Measurements from ENCODE around the gene CCR6. TPM values are rescaled to one million over a fixed set of nuclear protein-coding genes. Genes with fewer than 3 reads are reported as not detected.

The CCR6 gene
- total RNA-seq, 4 donors from 2014 or later: not detected

GRCh38 chr6:167139761-167140160, 16.9 kb downstream of the CCR6 start:
- Histone ChIP-seq H3K27ac (no peak overlapping the region), H3K4me1 (no peaks in the 10 kb centered on the region), H3K9me3 (no peaks in the 10 kb centered on the region), H3K36me3 (no peaks in the 10 kb centered on the region), H3K27me3 (peaks cover 0 to 7% (median 0%) of the 10 kb centered on the region in 3 donors), H3K4me3 (no peak overlapping the region)
- no peak for ATAC-seq
- intact Hi-C loops (cut with DNase I; ENCODE audit: low total_unique reads) (loop anchor here (10.0 kb wide), 1 partner anchor 365 kb away; no protein-coding TSS in a partner anchor), in situ Hi-C loops (cut with MboI; ENCODE audit: low sequenced_read_pairs in 4 of 4) (loop anchor here in 2 of 4 donors (25.0 kb wide), 1 partner anchor 352 kb away; no protein-coding TSS in a partner anchor)
- no peak for DNase-seq
- TF ChIP-seq CTCF (IDR thresholded peaks at IDR 0.05 in 4 of 5, conservative IDR thresholded peaks at IDR 0.05 in 1 of 5): no peak
- no peak for TF ChIP-seq POLR2A (IDR thresholded peaks at IDR 0.05)

- Histone ChIP-seq H3K36me3 (no peaks in the 10 kb centered on the region), H3K27me3 (peaks cover 0 to 9% (median 0%) of the 10 kb centered on the region in 3 donors), H3K4me3 (no peak overlapping the region), H3K9me3 (no peaks in the 10 kb centered on the region), H3K27ac (no peak overlapping the region), H3K4me1 (no peaks in the 10 kb centered on the region)
- DNase-seq (no peak), ATAC-seq (no peak)
- intact Hi-C loops (cut with DNase I; ENCODE audit: low total_unique reads) (loop anchor here (10.0 kb wide), 1 partner anchor 366 kb away; no protein-coding TSS in a partner anchor), in situ Hi-C loops (cut with MboI; ENCODE audit: low sequenced_read_pairs in 4 of 4) (loop anchor here in 2 of 4 donors (25.0 kb wide), 1 partner anchor 354 kb away; no protein-coding TSS in a partner anchor)
- TF ChIP-seq POLR2A (IDR thresholded peaks at IDR 0.05): no peak
- no peak for TF ChIP-seq CTCF (IDR thresholded peaks at IDR 0.05 in 4 of 5, conservative IDR thresholded peaks at IDR 0.05 in 1 of 5)
These were observed 17.9 kb downstream of the CCR6 start for GRCh38 chr6:167140589-167141474.

GRCh38 chr6:167141667-167142432, 19.0 kb downstream of the CCR6 start:
- Histone ChIP-seq H3K4me1 (no peaks in the 10 kb centered on the region), H3K9me3 (no peaks in the 10 kb centered on the region), H3K36me3 (no peaks in the 10 kb centered on the region), H3K4me3 (no peak overlapping the region), H3K27me3 (peaks cover 0 to 13% (median 0%) of the 10 kb centered on the region in 3 donors), H3K27ac (no peak overlapping the region)
- ATAC-seq (no peak), DNase-seq (no peak)
- intact Hi-C loops (cut with DNase I; ENCODE audit: low total_unique reads): loop anchor here (10.0 kb wide), 1 partner anchor 367 kb away; no protein-coding TSS in a partner anchor
- in situ Hi-C loops (cut with MboI; ENCODE audit: low sequenced_read_pairs in 4 of 4): loop anchor here in 2 of 4 donors (25.0 kb wide), 1 partner anchor 355 kb away; no protein-coding TSS in a partner anchor
- TF ChIP-seq POLR2A (IDR thresholded peaks at IDR 0.05) (no peak), CTCF (IDR thresholded peaks at IDR 0.05 in 4 of 5, conservative IDR thresholded peaks at IDR 0.05 in 1 of 5) (peak in 3 of 5 experiments; percentile 28 to 51 (median 39))

- Histone ChIP-seq H3K4me1 (no peaks in the 10 kb centered on the region), H3K27me3 (peaks cover 0 to 13% (median 0%) of the 10 kb centered on the region in 3 donors), H3K4me3 (no peak overlapping the region), H3K27ac (no peak overlapping the region), H3K36me3 (no peaks in the 10 kb centered on the region), H3K9me3 (no peaks in the 10 kb centered on the region)
- in situ Hi-C loops (cut with MboI; ENCODE audit: low sequenced_read_pairs in 4 of 4) (loop anchor here in 2 of 4 donors (25.0 kb wide), 1 partner anchor 355 kb away; no protein-coding TSS in a partner anchor), intact Hi-C loops (cut with DNase I; ENCODE audit: low total_unique reads) (loop anchor here (10.0 kb wide), 1 partner anchor 368 kb away; no protein-coding TSS in a partner anchor)
- DNase-seq: no peak
- TF ChIP-seq POLR2A (IDR thresholded peaks at IDR 0.05) (no peak), CTCF (IDR thresholded peaks at IDR 0.05 in 4 of 5, conservative IDR thresholded peaks at IDR 0.05 in 1 of 5) (no peak)
- ATAC-seq: no peak
These were observed 19.5 kb downstream of the CCR6 start for GRCh38 chr6:167142433-167142761.

Data from gastrocnemius medialis (tissue), 4 donors.